ENCODE data around the gene DTNBP1. TPM values are rescaled to one million over a fixed set of nuclear protein-coding genes. Genes with fewer than 3 reads are reported as not detected.

The DTNBP1 gene
- total RNA-seq, 1 experiment from 2014 or later: 20.7 TPM

DNA sequence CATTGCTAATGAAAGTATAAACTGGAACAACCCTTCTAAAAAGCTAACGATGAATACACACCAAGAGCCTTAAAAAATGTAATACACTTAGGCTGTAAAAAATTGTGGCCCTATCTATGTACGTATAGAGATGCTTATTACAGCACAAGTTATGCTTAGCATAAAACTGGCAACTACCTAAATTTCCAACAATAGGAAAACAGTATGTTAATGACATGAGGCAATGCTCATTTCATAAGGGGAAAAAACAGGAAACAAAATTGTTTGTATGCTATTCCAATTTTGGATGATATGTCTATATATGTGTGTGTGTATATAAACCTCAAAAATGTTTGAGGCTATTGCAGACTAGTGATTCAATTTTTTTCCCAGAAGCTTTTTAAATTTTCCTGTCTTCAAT lies 82.5 kb downstream of the DTNBP1 start:
- no peak for DNase-seq
- Mint-ChIP-seq H3K4me1 (ENCODE audit: low read depth, unreplicated experiment) (peaks cover 21% of the 10 kb centered on the region), H3K27me3 (ENCODE audit: insufficient read depth, unreplicated experiment) (no peaks in the 10 kb centered on the region), H3K4me3 (ENCODE audit: unreplicated experiment) (no peak overlapping the region), H3K27ac (ENCODE audit: unreplicated experiment) (no peak overlapping the region), H3K9me3 (ENCODE audit: unreplicated experiment) (no peaks in the 10 kb centered on the region), H3K36me3 (ENCODE audit: insufficient read depth, unreplicated experiment) (no peaks in the 10 kb centered on the region)
- Histone ChIP-seq H3K36me3 (ENCODE audit: control insufficient read depth, insufficient read depth, low read length) (no peaks in the 10 kb centered on the region), H3K4me3 (ENCODE audit: low read depth, low read length) (no peak overlapping the region), H3K27me3 (replicated peaks; ENCODE audit: control insufficient read depth, insufficient read depth, low read length) (no peaks in the 10 kb centered on the region), H3K9me3 (no peaks in the 10 kb centered on the region), H3K4me1 (no peaks in the 10 kb centered on the region)
- POLR2A ChIA-PET: no interaction called here
- intact Hi-C loops (cut with micrococcal nuclease; ENCODE audit: unreplicated experiment): no loop called here
- CTCF ChIA-PET: no interaction called here
- no TSS peak for BruUV-seq (replicated peaks)
- TF ChIP-seq, protein P1, sequence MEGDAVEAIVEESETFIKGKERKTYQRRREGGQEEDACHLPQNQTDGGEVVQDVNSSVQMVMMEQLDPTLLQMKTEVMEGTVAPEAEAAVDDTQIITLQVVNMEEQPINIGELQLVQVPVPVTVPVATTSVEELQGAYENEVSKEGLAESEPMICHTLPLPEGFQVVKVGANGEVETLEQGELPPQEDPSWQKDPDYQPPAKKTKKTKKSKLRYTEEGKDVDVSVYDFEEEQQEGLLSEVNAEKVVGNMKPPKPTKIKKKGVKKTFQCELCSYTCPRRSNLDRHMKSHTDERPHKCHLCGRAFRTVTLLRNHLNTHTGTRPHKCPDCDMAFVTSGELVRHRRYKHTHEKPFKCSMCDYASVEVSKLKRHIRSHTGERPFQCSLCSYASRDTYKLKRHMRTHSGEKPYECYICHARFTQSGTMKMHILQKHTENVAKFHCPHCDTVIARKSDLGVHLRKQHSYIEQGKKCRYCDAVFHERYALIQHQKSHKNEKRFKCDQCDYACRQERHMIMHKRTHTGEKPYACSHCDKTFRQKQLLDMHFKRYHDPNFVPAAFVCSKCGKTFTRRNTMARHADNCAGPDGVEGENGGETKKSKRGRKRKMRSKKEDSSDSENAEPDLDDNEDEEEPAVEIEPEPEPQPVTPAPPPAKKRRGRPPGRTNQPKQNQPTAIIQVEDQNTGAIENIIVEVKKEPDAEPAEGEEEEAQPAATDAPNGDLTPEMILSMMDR (IDR thresholded peaks at IDR 0.05; ENCODE audit: insufficient read depth in 1 of 2, low read depth in 1 of 2, low read length in 1 of 2, severe bottlenecking in 1 of 2, unreplicated experiment in 1 of 2): no peak

DNA sequence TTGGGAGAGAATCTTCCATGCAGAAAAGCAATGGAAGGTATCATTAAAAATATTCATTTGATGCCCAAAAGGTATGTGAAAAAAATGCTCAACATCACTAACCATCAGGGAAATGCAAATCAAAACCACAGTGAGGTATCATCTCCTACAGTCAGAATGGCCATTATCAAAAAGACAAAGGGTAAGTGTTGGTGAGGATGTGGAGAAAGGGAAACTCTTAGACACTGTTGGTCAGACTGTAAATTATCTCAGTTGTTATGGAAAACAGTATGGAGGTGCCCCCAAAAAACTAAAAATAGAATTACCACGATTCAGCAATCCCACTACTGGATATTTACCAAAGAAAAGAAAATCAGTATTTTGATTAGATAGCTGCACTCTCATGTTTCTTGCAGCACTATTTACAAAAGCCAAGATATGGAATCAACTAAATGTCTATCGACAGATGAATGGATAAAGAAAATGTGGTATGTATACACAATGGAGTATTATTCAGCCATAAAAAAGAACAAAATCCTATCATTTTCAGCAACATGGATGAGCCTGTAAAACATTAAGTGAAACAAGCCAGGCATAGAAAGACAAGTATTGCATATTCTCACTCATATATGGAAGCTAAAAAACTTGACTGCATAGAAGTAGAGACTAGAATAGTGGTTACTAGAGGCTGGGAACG lies 84.0 kb downstream of the DTNBP1 start:
- ChIA-PET POLR2A (no interaction called here), CTCF (no interaction called here)
- Mint-ChIP-seq H3K27ac (ENCODE audit: unreplicated experiment) (no peak overlapping the region), H3K9me3 (ENCODE audit: unreplicated experiment) (no peaks in the 10 kb centered on the region), H3K4me1 (ENCODE audit: low read depth, unreplicated experiment) (peaks cover 21% of the 10 kb centered on the region), H3K27me3 (ENCODE audit: insufficient read depth, unreplicated experiment) (no peaks in the 10 kb centered on the region), H3K36me3 (ENCODE audit: insufficient read depth, unreplicated experiment) (no peaks in the 10 kb centered on the region), H3K4me3 (ENCODE audit: unreplicated experiment) (no peak overlapping the region)
- BruUV-seq (replicated peaks): no TSS peak
- H3K9me3 ChIP-seq: no peaks in the 10 kb centered on the region
- no peak for DNase-seq
- TF ChIP-seq, protein P1 (IDR thresholded peaks at IDR 0.05; ENCODE audit: insufficient read depth in 1 of 2, low read depth in 1 of 2, low read length in 1 of 2, severe bottlenecking in 1 of 2, unreplicated experiment in 1 of 2): no peak
- H3K4me3 ChIP-seq (ENCODE audit: low read depth, low read length): no peak overlapping the region
- H3K4me1 ChIP-seq: no peaks in the 10 kb centered on the region
- intact Hi-C loops (cut with micrococcal nuclease; ENCODE audit: unreplicated experiment): no loop called here
- H3K27me3 ChIP-seq (replicated peaks; ENCODE audit: control insufficient read depth, insufficient read depth, low read length): no peaks in the 10 kb centered on the region
- H3K36me3 ChIP-seq (ENCODE audit: control insufficient read depth, insufficient read depth, low read length): no peaks in the 10 kb centered on the region

DNA sequence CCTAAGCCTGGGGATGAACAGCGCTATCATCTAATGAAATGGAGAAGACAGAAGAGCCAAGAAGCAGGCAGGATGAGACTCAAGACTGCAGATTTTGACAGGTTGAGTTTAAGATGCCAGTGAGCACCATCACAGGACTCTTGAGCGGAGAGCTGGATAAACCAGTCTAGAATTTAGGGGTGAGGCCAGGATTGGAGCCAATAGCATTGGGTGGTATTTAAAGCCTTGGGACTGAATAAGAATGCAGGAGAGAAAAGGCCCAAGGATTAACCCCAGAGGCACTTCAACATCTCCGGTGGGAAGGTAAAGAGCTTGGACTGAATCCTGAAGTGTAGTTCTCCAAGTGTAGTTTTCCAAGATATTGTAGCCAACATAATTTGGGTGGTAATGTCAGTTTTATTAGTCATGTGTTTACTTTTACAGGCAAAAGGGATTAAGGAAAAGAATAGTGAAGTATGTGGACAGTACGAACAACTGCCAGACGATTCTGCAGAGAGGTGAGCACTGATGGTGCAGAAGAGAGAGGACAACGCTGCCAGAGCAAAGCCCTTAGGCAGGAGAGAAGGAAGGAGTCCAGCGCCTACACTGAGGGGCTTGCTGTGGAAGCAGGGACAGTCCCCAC lies 85.2 kb downstream of the DTNBP1 start:
- H3K4me3 Mint-ChIP-seq (ENCODE audit: unreplicated experiment): no peak overlapping the region
- H3K36me3 ChIP-seq (ENCODE audit: control insufficient read depth, insufficient read depth, low read length): no peaks in the 10 kb centered on the region
- no peaks in the 10 kb centered on the region for H3K4me1 ChIP-seq
- no peaks in the 10 kb centered on the region for H3K27me3 ChIP-seq (replicated peaks; ENCODE audit: control insufficient read depth, insufficient read depth, low read length)
- ChIA-PET POLR2A (no interaction called here), CTCF (no interaction called here)
- no peak overlapping the region for H3K4me3 ChIP-seq (ENCODE audit: low read depth, low read length)
- H3K4me1 Mint-ChIP-seq (ENCODE audit: low read depth, unreplicated experiment): peaks cover 21% of the 10 kb centered on the region
- peak overlapping the region; percentile 71 for H3K27ac Mint-ChIP-seq (ENCODE audit: unreplicated experiment)
- BruUV-seq (replicated peaks): no TSS peak
- TF ChIP-seq, protein P1 (IDR thresholded peaks at IDR 0.05; ENCODE audit: insufficient read depth in 1 of 2, low read depth in 1 of 2, low read length in 1 of 2, severe bottlenecking in 1 of 2, unreplicated experiment in 1 of 2): no peak
- no peaks in the 10 kb centered on the region for H3K9me3 ChIP-seq
- no peaks in the 10 kb centered on the region for H3K36me3 Mint-ChIP-seq (ENCODE audit: insufficient read depth, unreplicated experiment)
- intact Hi-C loops (cut with micrococcal nuclease; ENCODE audit: unreplicated experiment): no loop called here
- H3K9me3 Mint-ChIP-seq (ENCODE audit: unreplicated experiment): no peaks in the 10 kb centered on the region
- no peak for DNase-seq
- H3K27me3 Mint-ChIP-seq (ENCODE audit: insufficient read depth, unreplicated experiment): no peaks in the 10 kb centered on the region

All from Caco-2 (cell line).